ENCODE data around the gene SUGCT.
"Not testable (repeated sequence)": the region's sequence is repeated elsewhere in the genome, so short reads cannot be mapped to it uniquely, and the experiment has no call there.

SUGCT gene

DNA sequence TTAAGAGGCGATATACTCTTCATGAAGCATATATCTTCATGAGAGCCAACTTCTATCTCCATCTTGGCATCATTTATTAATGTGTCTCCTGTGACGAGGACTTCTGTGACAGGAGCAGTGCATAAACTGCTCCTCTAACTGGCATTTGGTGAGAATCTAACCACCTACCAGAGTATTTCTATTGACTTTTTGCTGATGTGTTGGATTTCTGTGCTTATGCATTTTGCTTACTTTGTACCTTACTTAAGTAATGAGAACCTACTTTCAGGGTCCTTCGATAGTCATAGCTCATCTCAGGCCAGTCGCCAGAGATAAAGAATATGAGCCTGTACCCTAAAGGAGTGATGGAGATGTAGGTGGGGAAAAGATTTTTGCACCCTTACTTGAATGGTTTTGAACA is 265.7 kb downstream of the SUGCT start:
- no peak overlapping the region for H3K4me3 ChIP-seq (ENCODE audit: low read depth, low read length)
- no peak for DNase-seq (ENCODE audit: low read depth)

DNA sequence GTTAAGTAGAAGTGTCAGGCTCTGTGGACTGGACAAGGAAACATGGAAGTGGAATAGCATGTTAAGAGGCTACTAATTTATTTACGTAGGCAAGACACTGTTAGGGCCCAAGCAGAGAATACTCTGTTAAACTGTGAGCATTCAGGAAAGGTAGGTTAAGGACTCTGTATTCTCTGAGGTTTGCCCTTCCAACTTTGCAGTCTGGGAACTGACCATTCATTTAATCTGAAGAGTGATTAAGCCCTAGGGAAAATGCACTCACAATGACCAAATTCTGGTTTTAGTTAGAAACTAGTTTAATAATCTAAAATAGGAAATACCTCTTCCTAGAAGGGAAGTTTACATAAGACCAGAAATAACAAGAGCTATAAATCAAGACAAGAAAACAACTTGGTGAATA is 266.6 kb downstream of the SUGCT start:
- TF ChIP-seq CTCF (conservative IDR thresholded peaks at IDR 0.05; ENCODE audit: low read depth, low read length): no peak
- DNase-seq (ENCODE audit: low read depth): no peak

More for the DNA sequence above, 265.7 kb downstream of the SUGCT start:
- no peak for TF ChIP-seq CTCF (conservative IDR thresholded peaks at IDR 0.05; ENCODE audit: low read depth, low read length)

GRCh38 chr7:40402661-40403060 is 267.9 kb downstream of the SUGCT start:
- no peak for DNase-seq (ENCODE audit: low read depth)
- H3K4me3 ChIP-seq (ENCODE audit: low read depth, low read length): no peak overlapping the region
- no peak for TF ChIP-seq CTCF (conservative IDR thresholded peaks at IDR 0.05; ENCODE audit: low read depth, low read length)

More for the DNA sequence above, 266.6 kb downstream of the SUGCT start:
- H3K4me3 ChIP-seq (ENCODE audit: low read depth, low read length): no peak overlapping the region

DNA sequence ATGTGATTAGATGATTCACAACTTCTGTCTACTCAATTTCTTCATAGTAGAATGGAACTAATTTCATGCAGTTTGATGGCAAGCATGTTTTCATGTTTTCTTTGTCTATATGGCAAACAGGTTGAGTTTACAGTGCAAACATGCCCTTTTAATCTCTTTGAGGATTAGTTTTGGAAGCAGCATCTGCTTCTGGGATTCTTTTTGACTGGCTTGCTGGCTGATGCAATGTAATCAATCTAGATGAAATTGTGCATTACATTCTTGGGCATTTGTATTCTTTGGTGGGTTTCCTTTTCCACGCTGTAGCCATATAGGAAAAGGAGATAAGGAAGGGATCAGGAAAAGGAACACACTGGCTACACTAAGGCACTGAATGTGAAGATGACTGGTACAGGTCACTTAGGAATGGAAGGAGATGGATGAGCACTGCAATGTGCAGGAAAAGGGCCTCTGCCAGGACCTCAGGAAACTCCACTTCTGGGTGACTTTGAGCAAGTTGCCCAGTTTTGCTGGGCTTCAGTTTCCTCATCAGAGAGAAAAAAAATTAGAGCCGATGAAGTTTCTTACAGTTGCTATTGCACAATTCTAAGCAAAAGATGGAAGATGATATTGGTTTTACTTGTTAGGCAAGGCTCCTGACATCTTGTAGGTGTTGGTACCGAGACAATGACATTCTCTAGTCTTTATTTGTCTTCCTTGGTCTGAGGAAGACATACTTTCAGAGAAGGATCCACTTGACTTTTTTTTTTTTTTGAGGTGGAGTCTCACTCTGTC is 269.1 kb downstream of the SUGCT start:
- DNase-seq (ENCODE audit: low read depth): no peak
- TF ChIP-seq CTCF (conservative IDR thresholded peaks at IDR 0.05; ENCODE audit: low read depth, low read length): no peak

GRCh38 chr7:40405991-40406390 is 271.2 kb downstream of the SUGCT start:
- no peak for TF ChIP-seq CTCF (conservative IDR thresholded peaks at IDR 0.05; ENCODE audit: low read depth, low read length)
- DNase-seq (ENCODE audit: low read depth): no peak
- H3K4me3 ChIP-seq (ENCODE audit: low read depth, low read length): no peak overlapping the region

More for the DNA sequence above, 269.1 kb downstream of the SUGCT start:
- no peak overlapping the region for H3K4me3 ChIP-seq (ENCODE audit: low read depth, low read length)

DNA sequence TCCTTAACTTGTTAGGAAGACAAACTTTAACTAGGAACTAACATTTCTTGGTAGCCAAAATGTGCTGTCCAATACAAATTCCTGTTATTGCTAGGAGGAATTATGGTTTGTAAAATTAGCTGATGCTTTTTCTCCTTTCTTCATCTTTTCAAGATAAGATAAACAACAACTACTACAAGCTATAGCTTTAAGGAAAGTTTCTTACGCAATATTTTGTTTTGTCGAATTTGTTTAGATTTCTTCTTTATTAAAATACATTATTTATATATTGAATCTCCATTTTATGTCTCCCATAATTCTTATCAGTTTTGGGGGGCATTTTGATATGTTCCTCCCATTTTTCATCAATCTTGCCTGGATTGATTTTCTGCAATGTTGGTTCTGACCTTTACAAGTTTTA is 277.5 kb downstream of the SUGCT start:
- H3K4me3 ChIP-seq (ENCODE audit: low read depth, low read length): no peak overlapping the region
- no peak for TF ChIP-seq CTCF (conservative IDR thresholded peaks at IDR 0.05; ENCODE audit: low read depth, low read length)
- no peak for DNase-seq (ENCODE audit: low read depth)

DNA sequence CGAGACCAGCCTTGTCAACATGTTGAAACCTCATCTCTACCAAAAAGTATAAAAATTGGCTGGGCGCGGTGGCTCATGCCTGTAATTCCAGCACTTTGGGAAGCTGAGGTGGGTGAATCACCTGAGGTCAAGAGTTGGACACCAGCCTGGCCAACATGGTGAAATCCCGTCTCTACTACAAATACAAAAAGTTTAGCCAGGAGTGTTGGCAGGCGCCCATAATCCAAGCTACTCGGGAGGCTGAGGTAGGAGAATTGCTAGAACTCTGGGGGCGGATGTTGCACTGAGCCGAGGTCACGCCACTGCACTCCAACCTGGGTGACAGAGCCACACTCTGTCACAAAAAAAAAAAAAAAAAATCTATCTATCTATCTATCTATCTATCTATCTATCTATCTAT is 279.9 kb downstream of the SUGCT start:
- H3K4me3 ChIP-seq (ENCODE audit: low read depth, low read length); DNase-seq (ENCODE audit: low read depth): not testable (repeated sequence)

Measured in choroid plexus epithelial cell (primary cell).